Measurements from ENCODE around the gene TTLL8.

TTLL8 gene

DNA sequence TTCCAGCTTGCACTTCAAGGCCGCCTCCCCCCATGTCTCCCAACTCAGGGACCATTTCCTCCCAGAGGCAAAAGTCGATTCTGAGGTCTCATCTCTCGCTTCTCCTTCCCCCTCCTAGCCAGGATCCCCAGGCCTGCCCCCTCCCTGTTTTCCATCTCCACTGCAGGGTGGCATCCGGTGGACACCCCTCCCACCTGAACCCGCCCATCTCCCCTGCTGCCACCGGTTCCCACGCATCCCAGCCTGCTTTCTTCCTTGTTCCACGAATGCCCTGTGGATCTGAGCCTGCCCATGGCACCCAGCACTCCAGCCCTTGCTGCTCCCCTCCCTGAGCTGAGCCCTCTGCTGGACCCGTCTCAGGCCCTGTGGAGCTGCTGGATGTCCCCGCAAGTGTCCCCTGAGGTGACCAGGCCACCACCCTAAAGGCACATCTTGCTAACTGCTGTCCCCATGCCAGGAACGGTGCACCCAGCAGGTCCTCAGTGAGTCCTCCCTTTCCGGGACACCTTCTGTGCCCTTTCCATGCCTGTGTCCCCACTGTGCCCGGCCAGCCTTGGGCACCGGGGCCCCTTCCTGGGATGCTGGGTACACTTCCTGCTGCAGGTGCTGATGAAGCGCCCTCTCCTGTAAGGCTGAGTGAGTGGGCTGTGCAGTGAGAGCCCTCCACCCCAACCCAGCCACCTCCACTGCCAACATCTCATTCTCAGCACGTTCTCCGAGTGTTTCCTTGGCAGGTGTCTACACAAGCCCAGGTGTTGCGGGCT, 46.5 kb downstream of the TTLL8 start:
- Histone ChIP-seq H3K9me3 (ENCODE audit: control insufficient read depth in 2 of 2, low read length in 2 of 2) (no peaks in the 10 kb centered on the region), H3K27me3 (ENCODE audit: control insufficient read depth in 2 of 2, insufficient read depth in 2 of 2, low read length in 2 of 2) (peaks cover 26 to 45% of the 10 kb centered on the region in 2 donors), H3K4me3 (ENCODE audit: low read length in 2 of 2) (no peak overlapping the region), H3K4me1 (ENCODE audit: control insufficient read depth in 2 of 2, insufficient read depth in 2 of 2, low read length in 2 of 2) (peaks cover 0 to 5% of the 10 kb centered on the region in 2 donors), H3K9ac (ENCODE audit: low read depth in 1 of 2, low read length in 2 of 2) (no peak overlapping the region), H3K27ac (ENCODE audit: low read depth in 2 of 2, low read length in 2 of 2) (no peak overlapping the region), H3K36me3 (ENCODE audit: control insufficient read depth in 2 of 2, insufficient read depth in 2 of 2, low read length in 2 of 2) (no peaks in the 10 kb centered on the region)

DNA sequence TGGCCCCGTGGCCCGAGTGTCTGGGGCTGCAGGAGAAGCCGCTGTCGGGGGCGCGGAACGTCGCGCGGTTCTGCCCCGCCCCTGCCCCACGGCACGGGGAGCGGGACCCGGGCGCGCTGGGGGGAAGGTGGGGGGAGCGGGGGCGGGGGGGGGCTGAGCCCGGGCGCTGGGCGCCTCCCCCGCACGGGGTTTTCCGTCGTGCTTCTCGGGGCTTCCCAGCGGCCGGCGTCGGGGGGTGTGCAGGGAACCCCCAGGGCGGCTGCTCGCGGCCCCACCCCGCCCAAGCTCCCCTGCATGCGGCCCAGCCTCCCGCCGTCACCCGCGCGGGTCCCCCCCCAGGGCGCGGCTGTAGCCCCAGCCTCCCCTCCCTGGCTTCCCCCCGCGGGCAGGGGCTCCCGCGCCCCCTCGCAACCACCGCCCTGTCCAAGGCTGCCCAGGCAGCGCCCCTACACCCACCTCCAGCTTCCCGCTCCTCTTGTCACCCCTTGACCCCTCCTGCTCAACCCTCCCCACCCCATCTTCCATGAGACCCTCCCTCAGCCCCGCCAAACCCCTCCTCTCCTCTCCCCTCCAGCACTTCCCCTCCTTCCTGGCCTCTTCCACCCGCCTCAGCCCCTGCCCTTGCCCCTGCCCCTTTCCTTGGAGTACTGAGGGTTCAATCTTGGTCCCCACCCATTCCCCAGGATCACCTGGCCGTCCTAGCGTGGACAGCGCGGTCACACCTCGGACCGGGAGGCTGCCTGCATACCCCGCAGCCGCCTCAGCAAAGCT, 47.2 kb downstream of the TTLL8 start:
- Histone ChIP-seq H3K9me3 (ENCODE audit: control insufficient read depth in 2 of 2, low read length in 2 of 2) (no peaks in the 10 kb centered on the region), H3K27me3 (ENCODE audit: control insufficient read depth in 2 of 2, insufficient read depth in 2 of 2, low read length in 2 of 2) (peaks cover 22 to 37% of the 10 kb centered on the region in 2 donors), H3K27ac (ENCODE audit: low read depth in 2 of 2, low read length in 2 of 2) (no peak overlapping the region), H3K36me3 (ENCODE audit: control insufficient read depth in 2 of 2, insufficient read depth in 2 of 2, low read length in 2 of 2) (no peaks in the 10 kb centered on the region), H3K4me1 (ENCODE audit: control insufficient read depth in 2 of 2, insufficient read depth in 2 of 2, low read length in 2 of 2) (peaks cover 2 to 6% of the 10 kb centered on the region in 2 donors), H3K9ac (ENCODE audit: low read depth in 1 of 2, low read length in 2 of 2) (no peak overlapping the region), H3K4me3 (ENCODE audit: low read length in 2 of 2) (no peak overlapping the region)

GRCh38 chr22:50009765-50010675, 48.1 kb downstream of the TTLL8 start:
- Histone ChIP-seq H3K9me3 (ENCODE audit: control insufficient read depth in 2 of 2, low read length in 2 of 2) (no peaks in the 10 kb centered on the region), H3K27ac (ENCODE audit: low read depth in 2 of 2, low read length in 2 of 2) (no peak overlapping the region), H3K4me3 (ENCODE audit: low read length in 2 of 2) (no peak overlapping the region), H3K4me1 (ENCODE audit: control insufficient read depth in 2 of 2, insufficient read depth in 2 of 2, low read length in 2 of 2) (peaks cover 2 to 6% of the 10 kb centered on the region in 2 donors), H3K36me3 (ENCODE audit: control insufficient read depth in 2 of 2, insufficient read depth in 2 of 2, low read length in 2 of 2) (no peaks in the 10 kb centered on the region), H3K27me3 (ENCODE audit: control insufficient read depth in 2 of 2, insufficient read depth in 2 of 2, low read length in 2 of 2) (peaks cover 22 to 37% of the 10 kb centered on the region in 2 donors), H3K9ac (ENCODE audit: low read depth in 1 of 2, low read length in 2 of 2) (no peak overlapping the region)

DNA sequence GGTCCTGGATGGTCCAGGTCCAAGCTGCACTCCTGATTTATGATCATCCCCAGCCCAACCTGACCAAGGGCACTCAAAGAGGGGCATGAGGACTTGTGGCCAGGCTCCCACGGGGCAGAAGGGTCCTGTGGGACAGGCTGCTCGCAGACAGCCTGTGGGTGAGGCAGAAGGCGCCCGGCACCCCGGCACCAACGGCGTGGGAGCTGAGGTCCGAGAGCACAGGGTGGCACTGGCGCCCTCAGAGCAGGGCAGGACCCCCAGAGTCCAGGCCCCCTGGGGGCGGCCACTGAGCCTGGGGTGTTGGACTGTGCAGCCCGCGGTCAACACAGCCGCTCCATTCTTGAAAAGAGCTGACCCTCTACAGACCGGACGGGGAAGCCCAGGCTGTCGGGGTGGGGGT, 48.8 kb downstream of the TTLL8 start:
- H3K27ac ChIP-seq (ENCODE audit: low read depth in 2 of 2, low read length in 2 of 2): no peak overlapping the region
- H3K9me3 ChIP-seq (ENCODE audit: control insufficient read depth in 2 of 2, low read length in 2 of 2): no peaks in the 10 kb centered on the region
- H3K36me3 ChIP-seq (ENCODE audit: control insufficient read depth in 2 of 2, insufficient read depth in 2 of 2, low read length in 2 of 2): no peaks in the 10 kb centered on the region
- peaks cover 2 to 6% of the 10 kb centered on the region in 2 donors for H3K4me1 ChIP-seq (ENCODE audit: control insufficient read depth in 2 of 2, insufficient read depth in 2 of 2, low read length in 2 of 2)
- peaks cover 21 to 32% of the 10 kb centered on the region in 2 donors for H3K27me3 ChIP-seq (ENCODE audit: control insufficient read depth in 2 of 2, insufficient read depth in 2 of 2, low read length in 2 of 2)
- H3K9ac ChIP-seq (ENCODE audit: low read depth in 1 of 2, low read length in 2 of 2): no peak overlapping the region
- no peak overlapping the region for H3K4me3 ChIP-seq (ENCODE audit: low read length in 2 of 2)

DNA sequence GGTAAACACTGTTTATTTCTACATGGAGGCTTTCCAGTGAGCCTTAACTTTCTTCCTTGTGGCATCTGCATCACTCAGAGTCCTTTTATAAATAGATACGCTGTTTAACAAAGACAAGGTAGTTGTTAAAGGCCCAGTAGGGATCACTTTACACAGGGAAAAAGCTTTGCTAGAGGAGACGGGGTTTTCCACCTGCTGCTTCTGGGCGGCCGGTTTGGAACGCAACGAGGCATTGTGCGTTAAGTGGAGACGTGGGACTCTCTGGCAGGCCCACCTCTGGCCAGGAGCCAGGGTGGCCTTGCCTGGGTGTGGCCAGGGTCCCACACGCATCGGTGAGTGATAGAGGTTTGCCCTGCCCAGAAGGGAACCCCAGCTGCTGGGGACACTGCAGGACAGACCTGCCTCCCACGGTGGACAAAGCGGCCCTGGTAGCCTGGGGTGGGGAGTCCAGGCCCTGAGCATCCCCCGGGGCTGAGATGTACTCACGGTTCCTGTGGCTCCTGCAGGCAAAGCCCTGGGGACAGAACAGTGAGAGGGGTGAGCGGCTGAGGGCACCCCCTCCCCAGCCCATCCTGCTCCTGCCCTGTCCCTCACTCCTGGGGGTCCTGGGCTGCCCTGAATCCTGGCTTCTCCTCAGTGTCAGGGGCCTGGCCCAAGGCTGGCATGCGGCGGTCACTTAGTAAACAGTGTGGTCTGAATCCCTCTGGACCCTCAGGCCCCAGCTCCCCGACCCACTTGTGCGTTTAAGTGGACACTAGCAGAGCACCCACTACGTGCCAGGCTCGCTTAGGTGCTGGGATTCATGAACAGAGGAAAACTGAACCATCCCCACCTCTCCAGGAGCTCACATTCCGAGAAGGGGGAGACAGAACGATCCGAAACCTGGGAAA, 49.7 kb downstream of the TTLL8 start:
- H3K27me3 ChIP-seq (ENCODE audit: control insufficient read depth in 2 of 2, insufficient read depth in 2 of 2, low read length in 2 of 2): peaks cover 16 to 27% of the 10 kb centered on the region in 2 donors
- H3K4me3 ChIP-seq (ENCODE audit: low read length in 2 of 2): no peak overlapping the region
- no peaks in the 10 kb centered on the region for H3K36me3 ChIP-seq (ENCODE audit: control insufficient read depth in 2 of 2, insufficient read depth in 2 of 2, low read length in 2 of 2)
- no peak overlapping the region for H3K9ac ChIP-seq (ENCODE audit: low read depth in 1 of 2, low read length in 2 of 2)
- H3K27ac ChIP-seq (ENCODE audit: low read depth in 2 of 2, low read length in 2 of 2): no peak overlapping the region
- H3K4me1 ChIP-seq (ENCODE audit: control insufficient read depth in 2 of 2, insufficient read depth in 2 of 2, low read length in 2 of 2): peaks cover 2 to 6% of the 10 kb centered on the region in 2 donors
- H3K9me3 ChIP-seq (ENCODE audit: control insufficient read depth in 2 of 2, low read length in 2 of 2): no peaks in the 10 kb centered on the region

GRCh38 chr22:50007057-50007511, 51.0 kb downstream of the TTLL8 start:
- Histone ChIP-seq H3K9ac (ENCODE audit: low read depth in 1 of 2, low read length in 2 of 2) (no peak overlapping the region), H3K4me3 (ENCODE audit: low read length in 2 of 2) (no peak overlapping the region), H3K4me1 (ENCODE audit: control insufficient read depth in 2 of 2, insufficient read depth in 2 of 2, low read length in 2 of 2) (peaks cover 2 to 6% of the 10 kb centered on the region in 2 donors), H3K9me3 (ENCODE audit: control insufficient read depth in 2 of 2, low read length in 2 of 2) (no peaks in the 10 kb centered on the region), H3K27ac (ENCODE audit: low read depth in 2 of 2, low read length in 2 of 2) (no peak overlapping the region), H3K27me3 (ENCODE audit: control insufficient read depth in 2 of 2, insufficient read depth in 2 of 2, low read length in 2 of 2) (peaks cover 7 to 16% of the 10 kb centered on the region in 2 donors), H3K36me3 (ENCODE audit: control insufficient read depth in 2 of 2, insufficient read depth in 2 of 2, low read length in 2 of 2) (no peaks in the 10 kb centered on the region)

- H3K27me3 ChIP-seq (ENCODE audit: control insufficient read depth in 2 of 2, insufficient read depth in 2 of 2, low read length in 2 of 2): no peaks in the 10 kb centered on the region
- H3K4me3 ChIP-seq (ENCODE audit: low read length in 2 of 2): no peak overlapping the region
- H3K9me3 ChIP-seq (ENCODE audit: control insufficient read depth in 2 of 2, low read length in 2 of 2): no peaks in the 10 kb centered on the region
- H3K36me3 ChIP-seq (ENCODE audit: control insufficient read depth in 2 of 2, insufficient read depth in 2 of 2, low read length in 2 of 2): no peaks in the 10 kb centered on the region
- H3K9ac ChIP-seq (ENCODE audit: low read depth in 1 of 2, low read length in 2 of 2): no peak overlapping the region
- H3K27ac ChIP-seq (ENCODE audit: low read depth in 2 of 2, low read length in 2 of 2): no peak overlapping the region
- peaks cover 2 to 6% of the 10 kb centered on the region in 2 donors for H3K4me1 ChIP-seq (ENCODE audit: control insufficient read depth in 2 of 2, insufficient read depth in 2 of 2, low read length in 2 of 2)
Measured at GRCh38 chr22:50004918-50005317, 53.2 kb downstream of the TTLL8 start.

- Histone ChIP-seq H3K9ac (ENCODE audit: low read depth in 1 of 2, low read length in 2 of 2) (no peak overlapping the region), H3K36me3 (ENCODE audit: control insufficient read depth in 2 of 2, insufficient read depth in 2 of 2, low read length in 2 of 2) (no peaks in the 10 kb centered on the region), H3K27ac (ENCODE audit: low read depth in 2 of 2, low read length in 2 of 2) (no peak overlapping the region), H3K4me3 (ENCODE audit: low read length in 2 of 2) (no peak overlapping the region), H3K9me3 (ENCODE audit: control insufficient read depth in 2 of 2, low read length in 2 of 2) (no peaks in the 10 kb centered on the region), H3K27me3 (ENCODE audit: control insufficient read depth in 2 of 2, insufficient read depth in 2 of 2, low read length in 2 of 2) (no peaks in the 10 kb centered on the region), H3K4me1 (ENCODE audit: control insufficient read depth in 2 of 2, insufficient read depth in 2 of 2, low read length in 2 of 2) (peaks cover 2 to 6% of the 10 kb centered on the region in 2 donors)
Measured at GRCh38 chr22:50002791-50003190, 55.3 kb downstream of the TTLL8 start.
